Putamen (tissue), 1 donor: ENCODE data around the gene RNASEL.
A peak's percentile ranks its signal among the peaks of the same experiment; 100 is the strongest.
"Not testable (repeated sequence)": the region's sequence is repeated elsewhere in the genome, so short reads cannot be mapped to it uniquely, and the experiment has no call there.

Source experiments
- DNase-seq: peaks from one replicate; pipeline ENCODE4 v3.0.0-alpha.2; 2016; ENCODE audit warnings: low spot score

Gene RNASEL, protein sequence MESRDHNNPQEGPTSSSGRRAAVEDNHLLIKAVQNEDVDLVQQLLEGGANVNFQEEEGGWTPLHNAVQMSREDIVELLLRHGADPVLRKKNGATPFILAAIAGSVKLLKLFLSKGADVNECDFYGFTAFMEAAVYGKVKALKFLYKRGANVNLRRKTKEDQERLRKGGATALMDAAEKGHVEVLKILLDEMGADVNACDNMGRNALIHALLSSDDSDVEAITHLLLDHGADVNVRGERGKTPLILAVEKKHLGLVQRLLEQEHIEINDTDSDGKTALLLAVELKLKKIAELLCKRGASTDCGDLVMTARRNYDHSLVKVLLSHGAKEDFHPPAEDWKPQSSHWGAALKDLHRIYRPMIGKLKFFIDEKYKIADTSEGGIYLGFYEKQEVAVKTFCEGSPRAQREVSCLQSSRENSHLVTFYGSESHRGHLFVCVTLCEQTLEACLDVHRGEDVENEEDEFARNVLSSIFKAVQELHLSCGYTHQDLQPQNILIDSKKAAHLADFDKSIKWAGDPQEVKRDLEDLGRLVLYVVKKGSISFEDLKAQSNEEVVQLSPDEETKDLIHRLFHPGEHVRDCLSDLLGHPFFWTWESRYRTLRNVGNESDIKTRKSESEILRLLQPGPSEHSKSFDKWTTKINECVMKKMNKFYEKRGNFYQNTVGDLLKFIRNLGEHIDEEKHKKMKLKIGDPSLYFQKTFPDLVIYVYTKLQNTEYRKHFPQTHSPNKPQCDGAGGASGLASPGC

DNA sequence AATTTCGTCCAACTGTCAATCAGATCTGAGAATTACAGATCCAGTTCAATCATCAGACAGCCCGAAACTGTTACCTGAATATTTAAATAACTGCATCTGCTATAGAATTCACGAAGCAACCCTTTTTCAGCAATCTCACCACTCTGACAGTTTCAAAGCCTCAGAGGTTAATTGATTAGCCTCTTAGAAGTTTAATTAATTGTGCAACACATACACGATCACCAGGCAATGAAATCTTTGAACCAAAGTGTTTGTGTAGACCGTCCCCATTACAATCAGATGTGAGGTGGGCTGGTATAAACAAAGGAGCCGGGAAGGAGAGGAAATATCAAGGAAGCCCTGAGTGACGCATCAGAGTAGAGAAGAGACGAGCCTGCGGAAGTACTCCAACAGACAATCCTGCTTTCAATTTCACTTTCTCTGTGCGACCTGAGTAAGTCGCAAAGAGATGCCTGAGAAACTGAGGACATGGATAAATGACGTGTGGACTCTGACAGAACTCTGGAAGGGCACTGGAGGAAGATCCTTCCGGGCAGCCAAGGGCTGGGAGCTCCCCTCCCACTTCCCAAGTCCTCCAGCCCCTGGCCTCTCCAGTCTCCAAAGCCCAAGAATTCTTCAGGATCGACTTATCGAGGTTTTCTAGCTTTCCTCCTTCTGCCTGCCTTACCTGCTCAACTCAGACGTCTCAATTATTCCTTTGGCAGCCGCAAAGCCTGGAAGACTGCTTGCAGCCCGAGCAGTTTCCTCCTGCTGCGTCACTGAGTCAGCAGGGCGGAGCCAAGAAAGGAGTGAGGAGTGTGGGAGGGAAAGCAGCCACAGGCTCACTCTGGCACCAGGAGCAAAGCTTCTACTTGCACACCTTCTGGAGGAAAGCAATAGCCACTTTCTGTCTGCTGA is at the start of gene RNASEL:
RNASEL (minus strand) TSS at position 757 of the 897 bp plus-strand sequence. CDS start 2,450 bp downstream, outside the sequence.
- peak; percentile 78 for DNase-seq

DNA sequence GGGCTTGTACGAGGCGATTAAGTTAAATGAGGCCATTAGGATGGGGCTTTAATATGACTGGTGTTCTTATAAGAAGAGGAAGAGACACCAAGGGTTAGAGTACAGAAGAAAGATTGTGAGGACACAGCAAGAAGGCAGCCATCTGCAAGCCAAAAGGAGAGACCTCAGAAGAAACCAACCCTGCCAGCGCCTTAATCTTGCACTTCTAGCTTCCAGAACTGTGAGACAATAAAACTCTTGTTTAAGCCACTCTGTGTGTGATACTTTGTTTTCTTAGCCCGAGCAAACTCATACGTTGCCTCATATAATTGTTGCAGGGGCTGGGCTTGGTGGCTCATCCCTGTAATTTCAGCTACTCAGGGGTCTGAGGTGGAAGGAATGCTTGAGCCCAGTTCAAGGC is 48.7 kb upstream of the RNASEL start:
- no peak for DNase-seq

DNA sequence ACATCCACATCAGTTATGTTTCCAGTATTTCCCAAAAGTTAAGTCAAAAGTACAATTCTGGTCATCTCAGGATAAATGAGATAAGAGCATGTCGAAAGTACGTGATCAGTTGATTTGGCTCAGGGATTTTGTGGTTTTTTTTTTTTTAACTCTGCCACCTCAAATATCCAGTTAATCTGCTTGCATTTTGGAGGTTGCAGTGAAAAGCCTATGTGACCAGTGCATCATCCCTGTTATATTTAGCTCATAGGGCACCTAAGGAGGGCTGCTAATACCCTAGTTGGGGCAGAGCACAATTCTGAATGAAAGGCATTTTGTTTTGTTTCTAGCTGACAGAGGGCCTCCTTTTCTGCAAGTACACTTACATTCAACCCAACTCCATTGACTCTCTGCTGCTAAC is 46.8 kb upstream of the RNASEL start:
- DNase-seq, result no peak

DNA sequence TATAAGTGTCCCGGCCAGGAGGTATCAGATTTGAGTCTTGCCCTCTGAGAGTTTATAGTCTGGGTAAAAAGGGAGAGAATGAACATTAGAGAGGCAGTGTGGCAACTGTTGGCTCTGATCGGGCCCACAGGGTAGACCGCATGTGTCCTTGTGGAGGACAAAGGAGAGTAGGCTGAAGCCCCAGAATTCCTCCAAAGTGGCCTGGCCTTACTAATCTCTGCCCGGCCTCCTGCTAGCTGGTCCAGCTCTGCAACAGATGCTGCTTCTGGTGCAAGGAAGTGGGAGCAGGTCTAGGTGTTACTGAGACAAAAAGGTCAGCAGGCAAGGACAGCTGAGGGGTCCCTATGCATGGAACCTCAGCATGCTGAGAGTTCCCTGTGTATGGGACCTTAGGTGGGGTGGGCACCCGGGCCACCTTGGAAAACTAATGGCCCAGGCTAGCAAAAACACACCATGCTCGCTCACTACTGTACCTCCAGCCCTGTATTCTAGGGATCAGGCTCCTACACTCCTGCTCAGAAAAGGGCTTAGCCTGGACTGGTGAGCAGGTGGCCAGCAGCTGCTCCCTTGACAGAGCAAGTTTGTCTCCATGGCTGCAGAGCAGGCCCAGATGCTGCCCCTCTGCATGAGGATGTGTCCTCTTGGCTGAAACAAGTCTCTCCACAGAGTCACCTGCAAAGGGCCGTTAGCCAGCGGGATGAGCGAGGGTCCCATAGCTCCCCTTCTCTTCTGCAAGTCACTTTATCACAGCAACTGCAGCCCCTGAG is 45.4 kb upstream of the RNASEL start:
- DNase-seq, result no peak

DNA sequence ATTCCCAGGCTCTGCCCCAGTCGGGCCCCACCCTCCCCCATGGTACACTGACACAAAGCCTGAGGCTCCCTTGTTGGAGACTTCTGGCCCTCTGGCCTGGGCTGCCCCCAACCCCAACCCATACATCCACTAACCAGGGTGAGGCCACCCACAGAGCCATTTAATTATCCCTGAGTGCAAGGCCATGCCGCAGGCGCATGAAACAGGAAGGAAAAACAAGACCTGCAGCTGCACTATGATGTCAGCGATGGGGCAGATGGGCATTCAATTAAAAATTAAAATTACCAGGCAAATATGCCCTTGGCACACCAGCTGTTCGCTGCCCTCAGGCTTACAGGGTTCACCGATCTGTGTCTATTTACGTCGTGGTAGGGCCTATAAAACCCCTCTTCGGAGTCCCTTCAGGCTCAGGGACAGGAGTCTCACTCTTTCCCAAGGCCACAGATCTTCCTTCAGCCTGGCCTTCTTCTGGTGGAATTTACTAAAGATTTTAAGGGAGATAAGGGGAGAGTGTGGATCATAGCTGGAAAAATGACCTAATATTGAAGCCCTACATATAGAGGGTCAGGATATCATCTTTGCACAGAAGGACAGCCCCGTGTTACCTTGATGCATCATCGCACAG is 44.7 kb upstream of the RNASEL start:
- no peak for DNase-seq

DNA sequence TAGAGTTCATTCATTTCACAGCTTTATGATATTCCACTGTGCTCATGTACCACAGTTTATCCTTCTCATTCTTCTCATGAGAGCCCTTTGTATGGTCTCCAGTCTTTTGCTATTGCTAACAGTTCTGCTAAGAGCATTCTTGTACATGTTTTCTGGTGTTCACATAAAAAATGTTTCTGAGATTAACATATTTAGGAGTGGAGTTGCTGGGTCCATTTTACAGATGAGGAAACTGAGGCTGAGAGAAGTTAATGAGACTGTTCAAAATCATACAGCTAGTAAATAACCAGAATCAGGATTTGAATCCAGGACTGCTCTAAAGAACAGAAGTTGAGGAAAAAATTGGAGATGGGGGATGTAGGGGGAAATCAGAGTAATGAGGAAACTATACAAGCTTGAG is 44.0 kb upstream of the RNASEL start:
- DNase-seq, result no peak

DNA sequence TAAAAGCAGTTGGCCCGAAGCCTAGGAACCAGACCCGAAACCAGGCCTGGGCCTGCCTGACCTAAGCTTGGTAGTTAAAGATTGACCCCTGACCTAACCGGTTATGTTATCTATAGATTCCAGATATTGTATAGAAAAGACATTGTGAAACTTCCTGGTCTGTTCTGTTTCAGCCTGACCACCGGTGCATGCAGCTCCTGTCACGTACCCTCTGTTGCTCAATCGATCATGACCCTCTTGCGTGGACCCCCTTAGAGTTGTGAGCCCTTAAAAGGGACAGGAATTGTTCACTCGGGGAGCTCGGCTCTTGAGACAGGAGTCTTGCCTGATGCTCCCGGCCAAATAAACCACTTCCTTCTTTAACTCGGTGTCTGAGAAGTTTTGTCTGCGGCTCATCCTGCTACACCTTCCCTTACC is 43.4 kb upstream of the RNASEL start:
- DNase-seq, result not testable (repeated sequence)

DNA sequence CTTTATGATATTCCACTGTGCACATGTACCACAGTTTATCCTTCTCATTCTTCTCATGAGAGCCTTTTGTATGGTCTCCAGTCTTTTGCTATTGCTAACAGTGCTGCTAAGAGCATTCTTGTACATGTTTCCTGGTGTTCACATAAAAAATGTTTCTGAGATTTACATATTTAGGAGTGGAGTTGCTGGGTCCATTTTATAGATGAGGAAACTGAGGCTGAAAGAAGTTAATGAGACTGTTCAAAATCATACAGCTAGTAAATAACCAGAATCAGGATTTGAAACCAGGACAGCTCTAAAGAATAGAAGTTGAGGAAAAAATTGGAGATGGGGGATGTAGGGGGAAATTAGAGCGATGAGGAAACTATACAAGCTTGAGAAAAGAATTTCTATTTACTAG is 42.9 kb upstream of the RNASEL start:
- no peak for DNase-seq

DNA sequence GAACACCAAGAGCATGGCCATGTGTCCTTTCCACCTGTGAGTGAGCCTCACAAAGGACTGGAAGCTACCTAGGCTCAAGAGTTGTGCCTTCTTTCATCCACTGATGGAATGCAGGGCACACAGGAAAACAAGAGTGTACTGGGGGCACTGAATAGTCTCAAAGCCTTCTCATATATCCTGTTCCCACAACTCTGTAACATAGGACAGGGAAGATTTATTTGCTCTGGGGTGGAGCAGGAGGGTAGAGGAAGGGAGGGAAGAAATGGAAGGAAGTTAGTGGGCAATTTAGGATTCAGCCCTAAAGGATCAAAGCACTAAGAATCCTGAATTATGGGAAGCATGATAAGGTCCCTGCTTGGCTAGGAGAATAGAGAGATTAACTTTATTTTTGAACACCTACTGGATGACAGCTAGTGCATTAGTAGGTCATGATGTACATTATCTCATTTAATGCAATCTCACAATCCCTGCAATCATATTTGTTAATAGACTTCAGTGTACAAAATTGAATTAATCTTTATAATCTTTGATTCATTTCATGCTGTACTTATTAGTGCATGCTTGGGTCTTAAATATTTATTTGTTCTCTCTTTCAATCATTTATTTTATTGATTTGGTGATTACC is 42.1 kb upstream of the RNASEL start:
- no peak for DNase-seq

DNA sequence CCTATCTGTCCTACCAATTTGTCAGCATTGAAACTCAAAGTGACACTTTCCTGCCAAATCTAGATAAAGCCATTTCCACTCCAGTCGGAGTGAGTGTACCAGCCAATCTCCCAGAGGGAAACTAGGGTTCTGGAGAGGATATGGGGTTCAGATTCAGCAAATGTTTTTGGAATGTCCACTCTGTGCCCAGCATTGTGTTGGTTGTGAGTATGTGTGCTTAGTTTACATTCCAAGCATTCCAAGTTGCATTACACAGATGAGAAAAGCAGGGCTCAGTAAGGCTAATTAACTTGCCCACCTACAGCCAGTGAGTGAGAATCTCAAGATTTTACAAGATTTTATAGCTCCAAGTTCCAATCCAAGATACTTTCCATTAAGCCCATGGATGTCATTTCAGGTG is 41.5 kb upstream of the RNASEL start:
- no peak for DNase-seq

DNA sequence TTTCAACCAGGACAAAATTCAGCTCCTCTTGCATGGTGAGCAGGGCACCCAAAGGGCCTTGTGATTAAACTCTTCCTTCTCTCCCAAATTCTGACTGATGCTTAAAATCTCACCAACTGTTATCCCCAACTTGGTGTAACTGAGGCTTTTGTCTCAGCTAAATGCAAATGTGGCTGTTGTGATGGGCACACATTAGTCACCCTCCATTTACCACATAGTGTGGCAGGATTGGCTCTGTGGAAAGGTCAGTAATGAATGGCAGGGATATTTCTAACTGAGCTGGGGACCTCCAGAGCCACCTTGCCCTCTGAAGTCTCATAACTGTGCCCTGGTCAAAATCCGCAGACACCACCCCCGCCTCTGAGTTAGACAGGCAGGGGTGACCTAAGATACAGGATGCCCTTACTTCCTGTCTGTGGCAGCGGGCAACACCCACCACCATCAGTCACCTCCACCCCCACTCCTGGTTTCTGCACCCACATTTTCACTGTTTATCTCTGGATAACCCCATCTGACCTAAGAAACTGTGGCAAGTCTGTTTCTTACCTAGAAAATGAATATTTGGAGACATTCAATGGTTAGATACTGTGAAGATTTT is 40.5 kb upstream of the RNASEL start:
- no peak for DNase-seq

DNA sequence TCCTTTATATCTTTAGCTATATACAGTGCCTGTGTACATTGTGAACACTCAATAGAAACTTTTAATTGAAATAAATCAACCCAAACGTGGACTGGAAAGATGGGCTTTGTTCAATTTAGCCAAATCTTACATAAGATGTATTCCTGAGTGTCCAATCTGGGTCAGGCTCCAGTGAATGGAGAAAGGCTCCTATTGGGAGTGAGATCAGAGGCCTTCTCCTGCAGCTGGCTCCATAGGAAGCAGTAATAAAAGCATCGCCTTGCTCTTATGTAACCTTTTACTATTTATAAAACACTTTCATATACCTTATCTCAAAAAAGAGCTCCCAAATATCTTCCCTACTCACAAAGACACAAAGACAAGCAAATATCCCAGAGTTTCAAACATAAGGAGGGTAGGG is 40.0 kb upstream of the RNASEL start:
- no peak for DNase-seq

DNA sequence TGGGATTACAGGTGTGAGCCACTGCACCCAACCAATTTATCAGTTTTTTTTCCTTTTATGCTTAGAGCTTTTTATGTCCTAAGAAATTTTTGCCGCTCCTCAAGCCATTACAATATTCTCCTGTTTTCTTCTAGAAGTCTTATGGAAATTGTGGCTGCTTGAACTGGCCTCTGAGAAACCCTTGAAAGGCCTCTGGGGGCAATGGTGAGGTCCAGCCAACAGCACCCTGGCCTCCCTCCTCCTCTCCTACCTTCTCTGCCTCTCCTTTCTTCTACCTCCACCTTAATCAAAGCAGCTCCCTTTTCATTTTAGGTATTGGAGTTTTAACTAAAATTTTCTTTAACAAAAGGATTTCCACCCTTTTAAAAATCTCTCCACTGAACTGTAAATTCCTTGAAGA is 39.6 kb upstream of the RNASEL start:
- DNase-seq, result no peak

DNA sequence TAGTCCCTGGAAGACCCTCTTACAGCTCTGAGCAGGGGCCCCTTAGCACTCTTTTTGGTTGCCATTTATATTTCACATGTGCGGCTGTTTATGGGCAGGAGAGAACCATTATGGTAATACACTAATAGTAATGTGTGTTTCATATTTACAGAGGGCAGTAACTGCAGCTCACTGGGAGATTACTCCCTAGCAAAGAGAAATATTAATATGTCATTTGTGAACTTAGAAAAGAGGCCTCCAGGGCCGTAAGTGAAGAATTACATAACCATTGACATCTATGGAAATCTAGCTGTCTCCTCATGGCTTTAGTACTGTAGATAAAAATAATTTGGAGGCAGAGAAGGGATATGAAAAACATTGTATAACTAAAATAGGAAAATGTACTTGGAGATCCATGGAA is 38.6 kb upstream of the RNASEL start:
- DNase-seq, result no peak

DNA sequence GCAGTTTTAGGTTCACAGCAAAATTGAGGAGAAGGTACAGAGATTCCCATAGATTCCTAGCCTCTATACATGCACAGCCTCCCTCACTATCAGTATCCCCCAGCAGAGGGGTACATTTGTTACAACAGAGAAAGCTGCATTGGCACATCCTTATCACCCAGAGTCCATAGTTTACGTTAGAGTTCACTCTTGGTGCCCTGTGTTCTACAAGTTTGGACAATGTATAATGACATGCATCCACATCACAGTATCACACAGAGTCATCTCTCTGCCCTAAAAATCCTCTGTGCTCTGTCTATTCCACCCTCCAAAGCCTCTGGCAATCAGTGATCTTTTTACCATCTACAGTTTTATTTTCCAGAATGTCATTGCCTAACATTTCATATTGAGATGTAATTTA is 37.5 kb upstream of the RNASEL start:
- no peak for DNase-seq

DNA sequence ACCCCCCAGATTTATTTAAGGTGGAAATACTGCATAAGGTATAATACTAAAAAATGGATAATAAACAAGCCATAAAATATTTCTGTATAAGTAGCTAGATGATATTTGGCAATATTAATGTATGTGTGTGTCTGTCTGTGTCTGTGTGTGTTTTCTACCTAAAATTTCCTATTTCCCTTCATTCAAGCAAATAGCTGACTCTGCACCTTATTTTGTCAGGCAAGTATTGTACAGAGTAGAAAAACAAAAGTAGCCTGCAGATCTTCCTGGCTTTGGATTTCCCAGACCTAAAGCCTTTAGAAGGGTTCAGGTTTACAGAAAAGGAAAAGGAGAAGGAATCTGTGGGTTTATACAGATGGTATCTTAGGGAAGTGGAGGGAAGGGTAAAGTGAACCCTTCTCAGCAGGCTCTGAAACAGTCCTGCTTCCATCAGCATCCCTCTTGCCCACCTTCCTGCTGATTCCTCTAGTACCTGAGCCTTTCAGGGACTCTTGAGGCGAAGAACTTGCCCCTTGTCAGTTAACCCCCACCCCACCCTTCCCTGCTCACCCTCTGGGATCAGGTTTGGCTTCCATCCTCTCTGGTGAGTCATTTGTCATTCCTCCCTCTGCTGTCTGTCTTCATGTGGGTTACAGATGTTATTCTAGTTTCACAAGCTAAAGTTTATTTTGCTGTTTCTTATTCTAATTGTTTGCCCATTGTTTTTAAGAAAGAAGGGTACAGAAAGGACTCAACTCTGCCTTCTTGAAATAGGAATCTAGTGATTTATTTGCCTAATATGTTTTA is 36.9 kb upstream of the RNASEL start:
- no peak for DNase-seq

DNA sequence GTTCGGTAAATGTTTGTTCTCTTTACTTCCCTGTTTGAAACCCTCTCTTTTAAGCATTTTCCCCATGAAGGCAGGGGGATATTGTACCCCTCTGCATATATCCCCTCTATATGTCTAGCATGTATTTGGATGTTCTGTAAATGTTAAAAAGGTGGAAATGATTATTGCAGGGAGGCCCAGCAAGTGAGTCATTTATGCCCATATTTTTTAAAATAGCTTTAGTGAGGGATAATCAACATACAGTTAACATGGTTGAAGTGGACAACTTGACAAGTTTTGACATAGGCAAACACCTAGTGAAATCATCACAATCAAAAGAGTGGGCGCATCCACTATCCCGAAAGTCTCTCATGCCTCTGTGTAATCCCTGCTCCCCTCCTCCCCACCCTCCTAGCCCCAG is 36.0 kb upstream of the RNASEL start:
- DNase-seq, result no peak

DNA sequence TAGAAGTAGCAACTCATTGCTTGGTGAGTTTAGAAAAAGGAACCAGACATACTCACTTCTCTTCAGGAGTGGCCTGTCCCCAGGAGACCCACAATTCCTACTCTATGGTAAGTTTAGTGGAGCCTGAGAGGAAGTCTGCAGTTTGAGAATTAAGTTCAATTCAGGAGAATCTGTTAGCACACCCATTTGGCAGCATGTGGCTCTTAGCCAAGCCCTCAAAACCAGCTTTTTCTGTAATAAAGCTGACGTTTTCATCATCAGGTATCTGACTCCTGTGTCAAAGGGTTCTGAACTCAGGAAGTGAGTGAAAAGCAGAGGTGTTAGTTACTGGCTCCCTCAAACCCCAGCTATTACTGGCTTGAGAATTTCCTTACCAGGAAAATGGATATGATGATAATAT is 35.5 kb upstream of the RNASEL start:
- DNase-seq, result no peak

DNA sequence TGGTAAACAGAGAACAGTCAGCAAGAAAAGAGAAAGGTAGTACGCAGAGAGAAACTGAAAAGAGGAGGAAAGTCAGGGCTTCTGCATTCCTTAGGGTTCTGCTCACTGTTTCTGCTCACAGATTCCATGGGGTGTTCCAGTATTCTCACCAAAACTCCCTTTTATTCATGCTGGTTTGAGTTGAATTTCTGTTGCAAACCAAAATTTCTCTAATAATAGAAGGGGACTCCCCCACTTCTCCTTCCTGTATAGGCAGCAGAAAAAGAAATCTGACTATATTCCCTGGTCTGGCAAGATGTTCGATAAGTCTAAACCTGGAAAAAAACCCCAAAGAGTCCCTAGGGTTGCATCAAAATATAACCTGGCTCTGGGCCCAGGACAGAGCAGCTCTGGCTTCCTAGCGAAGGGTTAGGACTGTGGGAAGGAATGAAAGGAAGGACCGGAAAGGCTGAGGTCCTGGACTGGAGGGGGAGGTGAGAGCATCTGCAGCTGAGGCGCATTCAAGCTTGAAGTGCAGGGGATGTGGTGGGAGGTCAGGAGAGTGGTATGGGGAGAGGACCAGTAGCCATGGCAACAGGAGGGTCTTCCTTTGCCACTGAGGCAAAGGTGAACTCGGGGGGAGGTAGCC is 34.0 kb upstream of the RNASEL start:
- no peak for DNase-seq
